HCEC 1CT (cell line): Measurements from ENCODE around the gene KIAA1328.
"Not testable (repeated sequence)": the region's sequence is repeated elsewhere in the genome, so short reads cannot be mapped to it uniquely, and the experiment has no call there.

Source experiments
- DNase-seq: peaks from one replicate; pipeline ENCODE4 v3.0.0-alpha.2; 2017

The KIAA1328 gene

DNA sequence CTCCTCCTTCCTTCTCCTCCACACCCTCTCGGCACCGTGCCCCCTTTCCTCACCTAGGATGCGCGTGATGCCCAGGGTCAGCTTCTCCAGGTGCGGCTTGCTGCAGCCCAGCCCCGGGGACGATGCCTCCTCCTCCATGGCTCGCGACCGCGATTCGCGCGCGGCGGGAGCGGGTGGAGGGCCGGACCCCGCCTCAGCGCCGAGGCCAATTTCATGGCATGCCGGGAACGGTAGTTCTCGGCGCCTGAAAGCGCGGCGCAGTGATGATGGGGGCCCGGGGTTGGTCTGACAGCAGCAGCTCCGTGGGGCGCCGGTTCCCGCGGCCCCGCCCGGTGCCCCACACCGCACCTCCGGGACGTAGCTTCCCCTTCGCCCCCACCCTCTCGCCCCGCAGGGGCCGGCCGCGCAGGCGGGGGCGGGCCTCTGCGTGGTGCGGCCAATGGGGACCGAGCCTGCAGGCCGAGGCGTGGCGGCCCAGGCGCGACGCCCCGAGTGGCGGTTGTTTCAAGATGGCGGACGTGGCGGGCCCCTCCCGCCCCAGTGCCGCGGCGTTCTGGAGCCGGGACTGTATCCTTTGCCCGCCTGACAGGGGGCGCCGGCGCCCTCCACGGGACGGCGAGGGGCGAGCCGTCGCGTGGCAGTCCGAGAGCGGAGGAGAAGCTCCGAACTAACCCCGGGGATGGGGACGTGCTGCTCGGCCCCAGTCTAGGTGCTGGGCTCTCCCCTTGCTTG lies at the start of gene KIAA1328, which contains the start of gene TPGS2:
TSS of gene KIAA1328 (plus strand) at position 498 of the 732 bp plus-strand sequence. CDS start at position 510, 12 bp downstream.
TSS of gene TPGS2 (minus strand) at position 373 of the 732 bp plus-strand sequence. CDS start at position 138, 235 bp downstream.
- DNase-seq, result peak; percentile 87

DNA sequence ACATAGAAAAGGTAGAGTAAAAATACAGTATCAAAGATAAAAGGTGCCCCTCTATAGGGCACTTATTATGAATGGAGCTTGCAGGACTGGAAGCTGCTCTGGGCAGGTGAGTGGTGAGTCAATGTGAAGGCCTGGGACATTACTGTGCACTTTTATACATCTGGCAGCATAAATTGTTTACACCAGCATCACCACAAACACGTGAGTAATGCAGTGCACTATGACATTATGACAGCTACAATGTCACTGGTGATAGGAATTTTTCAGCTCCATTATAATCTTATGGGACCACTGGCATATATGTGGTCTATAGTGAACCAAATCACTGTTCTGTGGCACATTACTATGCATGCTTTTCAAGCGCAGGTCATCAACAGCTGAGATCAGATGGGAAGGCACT lies 48.2 kb upstream of the KIAA1328 start:
- peak; percentile 16 for DNase-seq

DNA sequence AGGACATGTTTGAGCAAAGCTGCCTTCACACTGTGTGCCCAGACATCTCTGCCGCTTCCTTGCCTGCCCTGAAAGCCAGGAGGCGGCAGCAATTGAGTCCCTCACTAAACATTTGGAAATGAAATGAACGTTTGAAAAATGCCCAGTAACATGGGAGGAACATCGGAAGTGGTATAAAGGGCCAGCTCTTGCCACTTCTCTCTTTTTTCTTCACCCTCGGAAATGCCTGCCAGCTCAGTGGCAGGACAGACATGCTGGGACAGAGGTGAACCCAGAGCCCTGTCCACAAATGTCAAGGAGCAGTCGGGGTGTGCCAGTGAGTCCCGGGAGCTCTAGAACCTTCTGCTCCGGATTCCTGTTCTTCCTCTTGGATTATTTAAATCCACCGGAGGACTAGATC lies 46.2 kb upstream of the KIAA1328 start:
- no peak for DNase-seq

DNA sequence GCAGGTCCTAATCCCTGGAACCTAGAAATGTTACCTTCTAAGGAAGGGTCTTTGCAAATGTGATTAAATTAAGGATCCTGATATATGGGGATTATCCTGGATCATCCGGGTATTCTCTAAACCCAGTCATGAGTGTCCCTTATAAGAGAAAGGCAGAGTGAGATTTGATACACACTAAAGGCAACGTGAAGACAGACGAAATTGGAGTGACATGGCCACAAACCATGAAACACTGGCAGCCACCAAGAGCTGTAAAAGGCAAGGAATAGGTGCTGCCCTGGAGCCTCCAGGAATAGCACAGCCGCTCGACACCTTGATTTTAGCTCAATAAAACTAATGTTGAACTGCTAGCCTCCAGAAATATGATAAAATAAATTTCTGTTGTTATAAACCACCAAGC lies 45.1 kb upstream of the KIAA1328 start:
- no peak for DNase-seq

DNA sequence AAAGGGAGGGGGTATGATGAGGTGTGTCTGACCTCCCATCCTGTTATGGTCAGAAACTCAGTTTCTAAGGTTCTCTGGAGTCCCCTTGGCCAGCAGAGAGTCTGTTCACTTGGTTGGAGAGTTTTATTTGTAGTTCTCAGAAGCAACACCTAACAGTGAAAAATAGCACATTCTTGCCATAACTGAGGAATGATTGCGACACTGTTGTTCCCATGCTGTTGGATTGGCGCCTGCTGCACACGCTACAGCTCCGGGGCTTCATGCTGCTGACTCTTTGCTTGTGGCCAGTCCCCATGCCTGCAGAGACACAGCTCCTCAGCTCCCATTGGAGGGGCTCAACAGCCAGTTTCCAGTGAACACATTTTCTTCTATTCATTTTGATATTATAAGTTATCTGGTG lies 42.2 kb upstream of the KIAA1328 start:
- peak; percentile 64 for DNase-seq

DNA sequence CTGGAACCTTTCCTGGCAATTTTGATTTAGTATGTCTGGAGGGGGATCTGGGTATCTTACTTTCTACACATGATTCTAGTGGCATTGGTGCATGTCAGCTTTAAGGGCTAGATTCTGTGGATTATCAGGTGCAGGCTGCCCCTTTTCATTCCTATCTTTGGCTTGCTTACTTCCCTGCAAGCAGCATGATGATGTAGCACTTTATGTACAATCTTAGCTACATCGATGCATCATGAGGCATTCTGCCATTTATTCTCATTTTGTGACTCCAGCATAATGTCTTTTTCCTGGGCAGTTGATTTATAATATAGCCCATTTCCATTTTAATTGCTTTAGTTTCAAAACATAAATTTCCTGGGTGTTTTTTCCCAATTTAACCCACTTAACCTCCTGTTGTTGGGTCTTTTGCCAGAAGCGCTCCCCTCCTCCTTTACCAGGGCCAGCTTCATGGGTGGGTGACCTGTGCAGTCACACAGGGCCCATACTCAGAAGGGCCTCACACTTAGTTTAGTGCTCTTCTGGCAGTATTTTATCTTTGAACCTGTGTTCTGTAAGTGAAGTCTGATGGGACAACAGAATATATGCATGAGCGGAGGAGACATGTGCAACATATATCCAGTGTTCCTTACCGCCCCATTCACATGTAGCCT lies 36.2 kb upstream of the KIAA1328 start:
- no peak for DNase-seq

DNA sequence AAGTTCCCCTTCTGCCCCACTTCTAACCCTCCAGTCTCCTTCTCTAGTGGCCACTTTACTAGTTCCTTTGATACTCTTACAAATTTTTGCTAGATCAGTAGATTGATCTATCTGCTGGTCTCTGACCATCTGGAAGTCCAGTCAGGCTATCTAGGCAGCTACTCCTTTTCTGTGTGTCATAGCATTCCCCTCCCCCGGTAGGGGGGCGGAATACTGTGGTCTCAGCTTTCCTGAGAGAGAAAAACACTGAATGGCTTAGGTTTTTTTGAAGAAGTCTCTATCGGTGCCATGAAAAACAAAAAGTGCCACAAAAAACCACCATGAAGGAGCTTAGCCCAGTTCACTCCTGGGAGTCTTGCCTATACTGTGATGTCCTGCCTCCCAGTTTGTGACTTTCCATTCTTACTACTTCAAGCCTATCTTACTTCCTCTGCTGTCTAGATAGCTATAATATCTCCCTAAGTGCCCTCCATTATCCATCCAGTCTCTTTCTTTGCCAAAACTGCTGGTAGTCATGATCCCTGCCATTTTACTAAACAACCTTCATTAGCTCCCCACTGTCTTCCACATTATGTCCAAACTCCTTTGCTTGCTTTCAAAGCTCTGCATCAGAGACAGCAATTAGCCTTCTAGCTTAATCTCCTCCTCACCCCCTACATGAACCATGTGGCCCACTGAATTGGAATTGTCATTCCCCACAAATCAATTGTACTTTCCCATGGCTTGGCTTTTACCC lies 30.0 kb upstream of the KIAA1328 start:
- no peak for DNase-seq

DNA sequence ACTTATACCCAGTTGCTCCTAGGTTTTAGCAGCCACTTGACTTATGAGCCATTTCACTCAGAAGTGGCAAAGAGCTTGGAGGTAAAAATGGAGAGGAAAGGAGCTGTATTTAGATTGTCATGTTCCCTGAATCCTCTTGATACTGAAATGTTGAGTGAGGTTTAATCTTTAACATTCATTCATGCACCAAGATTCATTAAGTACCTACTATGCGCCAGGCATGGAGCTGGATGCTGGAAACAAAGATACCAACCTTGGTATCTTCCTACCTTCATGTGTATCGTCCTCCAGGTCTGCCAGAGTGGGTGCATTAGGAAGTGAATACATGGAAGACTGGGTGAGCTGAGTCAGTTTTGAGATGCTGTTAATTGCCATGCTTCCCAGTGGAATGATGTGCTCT lies 23.8 kb upstream of the KIAA1328 start:
- no peak for DNase-seq

DNA sequence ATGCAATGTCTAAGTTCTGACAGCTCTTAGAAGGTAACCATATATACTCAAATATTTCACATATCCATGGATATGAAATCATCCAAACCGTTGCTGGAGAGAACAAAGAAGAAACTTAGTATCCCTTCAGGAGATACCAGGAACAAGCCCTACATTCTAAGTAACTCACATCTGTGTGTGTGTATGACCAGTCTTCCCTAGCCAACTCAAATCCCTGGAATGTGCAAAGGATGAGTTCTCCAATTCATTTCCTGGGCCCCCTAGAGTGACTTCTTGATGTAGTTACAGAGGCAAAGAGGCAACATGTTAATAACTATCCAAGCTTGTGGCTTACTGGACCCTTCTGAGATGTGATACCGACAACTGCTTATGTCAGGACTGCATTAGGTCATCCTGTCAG lies 20.2 kb upstream of the KIAA1328 start:
- peak; percentile 77 for DNase-seq

DNA sequence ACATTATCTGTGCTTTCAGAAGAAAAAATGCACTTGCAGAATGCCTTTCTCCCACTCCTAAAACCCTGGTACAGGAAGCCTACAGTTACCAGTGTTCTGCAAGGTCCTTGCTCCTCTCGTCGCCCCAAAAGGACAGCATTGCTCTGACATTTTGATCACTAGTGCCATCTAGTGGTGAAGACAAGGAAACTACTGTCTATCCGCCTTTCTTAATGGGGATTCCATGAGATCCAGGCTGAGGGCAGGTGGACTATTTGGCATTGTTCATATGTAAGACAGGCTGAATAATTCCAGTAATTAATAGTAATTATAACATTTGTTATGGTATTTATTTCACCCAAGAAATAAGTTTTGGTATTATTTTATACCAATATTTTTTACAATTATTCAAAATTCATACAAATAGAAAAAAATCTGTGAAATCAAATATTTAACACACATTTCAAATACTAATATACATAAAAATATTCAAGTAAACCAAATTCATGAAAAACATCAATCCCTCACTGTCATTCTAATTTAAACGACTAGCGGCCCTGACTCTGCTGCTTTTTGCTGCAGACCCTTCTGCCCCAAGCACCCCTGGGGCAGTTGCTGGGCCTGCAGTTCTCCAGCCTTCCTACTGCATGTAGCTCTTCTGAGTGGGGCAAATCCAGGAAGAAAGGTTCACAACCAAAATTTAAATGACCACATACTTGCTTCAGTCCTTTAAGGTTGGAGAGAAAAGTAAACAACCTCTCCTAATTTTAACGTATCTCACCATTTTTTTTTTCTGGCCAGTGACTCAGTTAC lies 19.1 kb upstream of the KIAA1328 start:
- peak; percentile 70 for DNase-seq

DNA sequence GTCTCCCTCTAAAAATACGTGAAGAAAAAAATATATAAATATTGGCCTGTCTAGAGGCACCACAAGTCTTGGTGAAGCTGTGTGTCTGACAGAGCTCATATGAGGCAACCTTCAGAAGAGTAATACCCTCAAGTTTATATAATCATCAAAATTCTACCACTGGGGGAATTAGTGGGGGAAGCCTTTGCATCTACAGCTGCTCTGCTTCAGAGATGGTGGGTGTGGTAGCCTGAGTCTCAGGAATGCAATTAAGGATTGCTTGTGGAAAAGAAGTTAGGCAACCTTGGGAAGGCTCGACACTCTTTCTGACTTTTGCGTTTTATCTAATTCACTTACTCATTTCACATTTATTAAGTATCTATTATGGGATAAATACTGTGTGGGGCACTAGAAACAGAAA lies 17.5 kb upstream of the KIAA1328 start:
- no peak for DNase-seq

DNA sequence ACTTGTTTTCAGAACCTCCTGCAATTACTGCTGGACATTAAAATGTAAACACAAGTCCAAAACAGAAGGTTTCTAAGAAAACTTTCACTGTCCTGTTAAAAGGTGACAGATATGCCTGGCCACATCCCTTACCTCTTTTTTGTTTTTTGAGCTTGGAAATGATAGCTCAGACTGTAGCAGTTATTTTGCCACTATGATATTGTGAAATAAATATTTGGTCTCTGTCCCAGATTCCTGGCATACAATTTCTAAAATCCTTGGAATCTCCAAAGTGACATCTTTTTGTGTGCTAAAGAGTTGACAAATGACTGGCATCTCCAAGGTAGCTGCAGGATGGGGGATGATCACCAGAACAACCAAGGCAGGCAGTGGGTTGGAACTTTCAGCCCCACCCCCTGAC lies 17.0 kb upstream of the KIAA1328 start:
- DNase-seq, result no peak

DNA sequence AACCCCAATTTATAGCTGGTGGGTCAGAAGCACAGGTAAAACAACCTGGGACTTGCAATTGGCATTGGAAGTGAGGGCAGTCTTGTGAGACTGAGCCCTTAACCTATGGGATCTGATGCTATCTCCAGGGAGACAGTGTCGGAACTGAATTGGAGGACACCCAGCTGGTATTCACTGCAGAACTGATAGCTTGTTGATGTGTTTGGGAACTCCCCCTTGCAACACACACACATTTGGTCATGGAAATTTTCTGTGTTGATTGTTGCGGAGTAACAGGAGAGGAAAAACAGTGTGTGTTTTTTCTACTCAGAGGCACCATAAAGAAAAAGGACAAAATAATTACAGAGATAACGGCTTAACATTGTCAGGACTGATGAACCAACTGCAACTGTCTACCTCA lies 16.2 kb upstream of the KIAA1328 start:
- DNase-seq, result no peak

DNA sequence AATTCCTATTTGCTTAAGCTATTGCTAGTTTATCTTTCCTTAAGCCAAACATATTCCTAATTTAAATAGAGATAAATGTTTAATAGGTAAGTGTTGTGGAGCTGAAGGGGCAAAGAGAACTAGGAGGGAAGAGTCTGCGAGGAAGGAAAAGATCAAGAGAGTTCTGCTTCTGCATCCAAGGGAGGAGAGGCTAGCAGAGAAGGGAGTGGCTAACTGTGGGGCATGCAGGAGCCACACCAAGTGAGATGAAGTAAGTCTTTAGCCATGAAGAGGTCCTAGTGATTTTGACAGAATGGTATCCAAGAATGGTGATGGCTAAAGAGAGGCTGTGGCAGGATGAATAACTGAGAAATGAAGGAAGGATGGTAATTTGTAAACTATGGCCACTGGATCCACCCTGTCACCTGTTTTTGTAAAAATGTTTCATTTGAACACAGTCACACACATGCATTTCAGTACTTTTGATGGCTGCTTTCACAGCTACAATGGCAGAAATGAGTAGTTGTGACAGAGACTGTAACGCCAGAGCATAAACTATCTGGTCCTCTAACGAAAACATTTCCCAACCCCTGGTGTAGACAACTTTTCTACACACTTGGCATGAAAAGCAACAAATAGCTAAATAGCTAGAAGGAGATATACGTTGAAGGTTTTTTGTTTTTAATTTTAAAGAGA lies 15.7 kb upstream of the KIAA1328 start:
- no peak for DNase-seq

DNA sequence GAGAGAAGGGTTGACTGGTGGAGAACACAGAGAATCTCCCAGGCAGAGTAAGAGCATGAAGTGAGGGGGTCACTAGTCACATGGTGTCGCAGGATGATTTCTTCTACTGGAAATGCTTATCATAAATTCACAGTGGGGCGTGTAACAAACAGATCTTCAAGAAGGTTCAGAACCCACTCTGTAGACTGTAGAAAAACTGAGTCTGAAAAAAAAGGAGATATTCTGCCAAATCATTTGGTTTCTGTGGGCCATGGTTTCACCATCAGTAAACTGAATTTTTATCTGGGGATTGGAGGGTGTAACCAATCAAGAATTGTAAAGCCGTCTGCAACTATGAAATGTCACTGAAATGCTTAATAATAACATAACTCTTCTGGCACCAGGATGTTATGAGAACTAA lies 15.1 kb upstream of the KIAA1328 start:
- no peak for DNase-seq

DNA sequence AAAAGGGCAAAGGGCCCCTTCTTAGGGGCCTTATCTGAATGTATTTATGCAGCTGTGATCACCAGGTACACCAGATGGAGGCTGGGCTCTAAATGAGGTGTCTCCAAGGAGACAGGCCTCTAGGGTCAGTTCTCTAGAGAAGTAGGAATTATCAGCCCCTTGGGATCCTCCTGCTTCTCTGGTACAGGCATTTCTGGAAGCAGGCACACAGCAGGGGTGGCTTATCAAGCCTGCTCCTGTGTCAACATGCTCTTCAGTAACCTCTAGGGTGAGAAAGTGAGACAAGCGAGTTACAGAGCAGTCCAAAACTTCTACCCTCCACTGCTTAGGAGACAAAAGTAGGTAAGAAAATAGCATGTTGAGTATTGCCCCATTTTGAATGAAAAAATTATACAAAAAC lies 13.9 kb upstream of the KIAA1328 start:
- DNase-seq, result no peak

DNA sequence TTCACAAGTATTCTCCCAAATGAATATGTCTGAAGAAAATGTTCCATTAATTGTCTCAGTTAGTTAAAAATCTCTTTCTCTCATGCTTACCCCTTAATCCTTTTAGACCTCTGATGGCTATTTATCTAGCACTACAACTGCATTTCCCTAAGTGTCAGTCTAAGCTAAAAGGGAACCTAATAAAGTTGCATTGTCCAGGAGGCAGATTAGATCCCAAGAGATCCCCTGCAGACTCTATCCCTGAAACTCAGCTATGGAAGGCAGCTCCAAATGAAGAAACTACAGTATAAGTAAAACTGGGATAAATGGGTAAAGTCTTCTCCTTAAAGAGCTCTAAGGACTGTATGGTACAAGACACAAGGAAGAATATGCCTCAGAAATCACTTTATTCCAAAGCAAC lies 12.8 kb upstream of the KIAA1328 start:
- DNase-seq, result not testable (repeated sequence)

DNA sequence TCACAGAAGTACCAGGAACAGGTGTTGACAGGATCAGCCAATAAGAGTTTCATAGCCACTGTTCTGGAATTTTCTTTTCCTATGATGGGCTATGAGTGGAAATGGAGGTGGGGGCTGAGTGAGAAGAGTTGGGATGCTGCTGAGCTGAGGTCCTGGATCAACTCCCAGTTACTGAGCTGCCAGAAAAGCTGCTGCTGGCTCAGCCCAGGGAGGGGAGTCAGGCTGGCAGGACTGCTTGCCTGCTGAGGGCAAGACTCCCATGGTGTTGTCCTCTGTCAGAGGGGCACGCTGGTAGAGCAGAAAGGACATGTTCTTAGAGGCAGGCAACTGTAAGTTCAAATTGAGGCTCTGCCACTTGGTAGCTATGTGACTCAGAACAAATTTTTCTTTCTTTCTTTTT lies 11.9 kb upstream of the KIAA1328 start:
- no peak for DNase-seq

DNA sequence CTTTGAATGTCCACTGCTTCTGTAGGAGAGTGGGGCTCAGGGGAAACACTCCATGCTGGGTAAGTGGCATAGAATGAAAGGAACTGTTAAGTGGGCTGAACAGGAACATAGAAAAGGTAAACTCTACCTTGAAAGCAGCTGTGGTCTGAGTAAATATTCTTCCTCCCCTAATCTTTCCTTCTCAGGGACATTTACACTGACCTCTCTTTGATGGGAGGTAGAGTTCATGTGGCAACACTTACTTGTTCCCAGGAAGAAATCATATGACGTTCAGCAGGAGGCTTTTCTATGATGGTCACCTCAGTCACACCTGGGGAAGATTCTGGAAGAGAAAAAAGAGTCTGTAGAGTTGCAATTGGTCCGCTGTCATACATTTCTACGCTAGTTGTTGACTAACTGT lies 10.3 kb upstream of the KIAA1328 start:
- DNase-seq, result no peak

DNA sequence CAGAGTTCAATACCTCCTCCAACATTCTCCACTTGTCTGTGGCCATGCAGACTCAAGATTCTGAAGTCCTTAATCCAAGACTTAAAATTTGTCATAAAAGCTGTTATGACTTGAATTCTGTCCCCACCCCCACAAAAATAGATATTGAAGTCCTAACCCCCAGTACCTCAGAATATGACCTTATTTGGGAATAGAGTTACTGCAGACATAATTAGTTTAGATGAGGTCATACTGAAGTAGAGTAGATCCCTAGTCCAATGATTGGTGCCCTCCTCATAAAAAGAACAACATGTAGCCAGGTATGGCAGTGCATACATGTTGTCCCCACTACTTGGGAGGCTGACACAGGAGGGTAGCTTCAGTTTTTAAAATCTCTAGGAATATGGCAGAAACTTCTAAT lies 9.3 kb upstream of the KIAA1328 start:
- DNase-seq, result no peak

DNA sequence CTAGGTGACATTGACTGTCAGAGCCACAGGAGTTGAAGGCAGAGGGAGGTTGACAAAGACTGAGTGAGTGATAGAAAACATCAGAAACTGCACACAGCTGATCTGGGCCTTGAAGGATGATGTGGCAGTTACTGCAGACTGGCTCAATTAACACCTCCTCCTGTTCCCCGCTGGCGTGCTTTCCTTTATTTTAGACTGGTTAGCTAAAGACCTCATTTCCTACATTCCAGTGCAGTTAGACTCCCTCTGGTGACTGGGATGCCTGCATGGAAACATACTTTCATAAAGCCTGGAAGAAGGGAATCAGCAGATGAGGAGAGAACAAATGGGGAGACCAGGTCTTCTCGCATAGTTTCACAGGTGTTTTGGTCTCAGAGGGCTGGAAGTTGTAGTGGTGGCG lies 7.2 kb upstream of the KIAA1328 start:
- no peak for DNase-seq

DNA sequence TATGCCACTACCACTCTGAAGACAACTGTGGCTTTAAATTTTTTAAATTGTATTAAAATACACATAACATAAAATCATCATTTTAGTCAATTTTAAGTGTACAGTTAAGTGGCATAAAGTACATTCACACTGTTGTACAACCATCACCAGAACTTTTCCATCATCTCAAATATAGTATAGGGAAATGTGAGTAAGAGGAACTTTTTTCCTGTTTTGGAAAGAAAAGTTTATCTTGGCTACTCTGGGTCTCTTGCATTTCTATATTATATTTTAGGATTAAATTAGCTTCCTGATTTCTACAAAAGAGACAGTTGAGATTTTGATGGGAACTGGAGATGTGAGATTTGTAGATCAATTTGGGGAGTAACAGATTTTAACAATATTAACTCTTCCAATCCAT lies 3.4 kb upstream of the KIAA1328 start:
- DNase-seq, result no peak

DNA sequence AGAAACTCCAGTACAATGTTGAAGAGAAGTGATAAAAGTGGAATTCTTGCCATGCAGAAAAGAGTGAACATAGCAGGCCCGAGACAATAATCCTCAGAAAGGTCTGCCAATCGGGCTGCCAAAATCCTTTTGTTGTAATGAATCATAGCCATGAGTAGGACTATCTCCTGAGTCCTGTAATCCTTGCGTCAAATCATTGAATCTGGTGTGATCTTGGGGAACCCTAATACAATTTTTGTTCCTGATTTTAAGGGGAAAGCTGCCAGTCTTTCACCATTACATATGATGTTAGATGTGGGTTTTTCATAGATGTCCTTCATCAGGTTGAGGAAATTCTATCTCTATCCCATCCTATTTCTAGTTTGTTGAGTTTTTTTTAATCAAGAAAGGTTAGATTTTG lies 2.4 kb upstream of the KIAA1328 start:
- DNase-seq, result no peak
